ENCODE data around the gene RASAL2. TPM values are rescaled to one million over a fixed set of nuclear protein-coding genes. Genes with fewer than 3 reads are reported as not detected.

The RASAL2 gene
- total and polyA plus RNA-seq, 2 experiments from 2014 or later = 16.0 to 42.2 TPM

- TF ChIP-seq ETS1 (IDR thresholded peaks at IDR 0.05) (no peak), REST (IDR thresholded peaks at IDR 0.05; ENCODE audit: unreplicated experiment) (no peak), EZH2phosphoT487 (IDR thresholded peaks at IDR 0.05; ENCODE audit: unreplicated experiment) (no peak), POLR2AphosphoS5 (IDR thresholded peaks at IDR 0.05; ENCODE audit: low read depth) (no peak), ZNF114 (CRISPR knock-in tag; IDR thresholded peaks at IDR 0.05) (no peak), STAT1 (IDR thresholded peaks at IDR 0.05; ENCODE audit: unreplicated experiment) (no peak), JUNB (IDR thresholded peaks at IDR 0.05; ENCODE audit: unreplicated experiment) (no peak)
Observed at GRCh38 chr1:178417858-178418257, 324.0 kb downstream of the RASAL2 start (continued).

GRCh38 chr1:178418284-178418955 is 324.5 kb downstream of the RASAL2 start:
- Histone ChIP-seq H3K4me3 (no peak overlapping the region), H3K79me2 (replicated peaks; ENCODE audit: insufficient read depth) (no peaks in the 10 kb centered on the region), H3K27me3 (ENCODE audit: insufficient read depth) (no peaks in the 10 kb centered on the region), H3K4me1 (ENCODE audit: insufficient read depth) (no peaks in the 10 kb centered on the region), H2AFZ (no peak overlapping the region), H3F3A (replicated peaks; ENCODE audit: low read depth) (no peaks in the 10 kb centered on the region), H4K20me1 (replicated peaks; ENCODE audit: insufficient read depth) (no peaks in the 10 kb centered on the region), H3K9me2 (ENCODE audit: insufficient read depth) (no peaks in the 10 kb centered on the region), H3K36me3 (ENCODE audit: insufficient read depth) (no peaks in the 10 kb centered on the region), H3K4me2 (no peak overlapping the region), H3K27ac (ENCODE audit: low read depth) (no peak overlapping the region)
- Mint-ChIP-seq H3K36me3 (ENCODE audit: low read depth) (no peaks in the 10 kb centered on the region), H3K4me1 (peaks cover 2% of the 10 kb centered on the region; the same call in 2 of the 3 replicates), H3K27ac (0 out of 2 replicates have a peak overlapping the region, but pooled peaks have one; percentile 22), H3K4me3 (no peak overlapping the region), H3K27me3 (ENCODE audit: insufficient read depth, low read depth, poor library complexity) (no peaks in the 10 kb centered on the region), H3K9me3 (no peaks in the 10 kb centered on the region)
- ATAC-seq (no peak), DNase-seq (ENCODE audit: low spot score) (no peak)
- TF ChIP-seq CREB1 (CRISPR knock-in tag; IDR thresholded peaks at IDR 0.05; ENCODE audit: low read depth) (no peak), ZNF114 (CRISPR knock-in tag; IDR thresholded peaks at IDR 0.05) (no peak), POLR2AphosphoS5 (IDR thresholded peaks at IDR 0.05; ENCODE audit: low read depth) (no peak), REST (IDR thresholded peaks at IDR 0.05; ENCODE audit: unreplicated experiment) (no peak), ETS1 (IDR thresholded peaks at IDR 0.05) (no peak), NANOG (IDR thresholded peaks at IDR 0.05; ENCODE audit: borderline replicate concordance) (no peak)

Data from GM23338 (cell line).